HepG2 (cell line): Measurements from ENCODE around the gene ULK3. TPM values are rescaled to one million over a fixed set of nuclear protein-coding genes. Genes with fewer than 3 reads are reported as not detected.

Source experiments
- ATAC-seq: fragments of 200-7000 bp; cut with Tn5 transposase; 3 replicates; pipeline ENCODE4 v1.9.1; 2020; ENCODE audit warnings: mild to moderate bottlenecking, moderate library complexity
- BruUV-seq: library from RNA; stranded (reverse); fragments of 400-500 nt; replicated peaks from 2 replicates; lab custom pipeline; 2021; lab: Mats Ljungman, UMichigan
- CTCF ChIA-PET: fragments of 300-600 bp; formaldehyde crosslinking; extraction: SDS; loops from one replicate; lab custom pipeline; 2021; ENCODE audit warnings: low total read pairs, inconsistent platforms, low intra/inter-chr PET ratio; lab: Yijun Ruan, JAX
- POLR2A ChIA-PET: fragments of 350-600 bp; sonication (Branson Sonifier 250); formaldehyde crosslinking; loops from one replicate; lab custom pipeline; 2020; ENCODE audit warnings: antibody characterized with exemption, inconsistent platforms; lab: Yijun Ruan, JAX
- DNase-seq: peaks from one replicate; pipeline ENCODE4 v3.0.0-alpha.2; 2015; ENCODE audit warnings: low spot score
- FAIRE-seq: peaks from 3 replicates; lab custom pipeline; 2011; peaks lifted over from hg19 to GRCh38; lab: Jason Lieb, UNC
- H2AFZ ChIP-seq: one replicate; pipeline ENCODE4 v1.6.1; 2011; ENCODE audit warnings: low read length, inconsistent platforms
- H3K27ac ChIP-seq: fragments of 300-600 bp; 3 replicates; pipeline ENCODE4 v1.8.0; 2011; ENCODE audit warnings: mixed run types, mild to moderate bottlenecking, mixed read lengths, low read length, inconsistent platforms; ENCODE audit not compliant: insufficient read depth; ENCODE audit errors: extremely low read length
- H3K27me3 ChIP-seq, 2 experiments: fragments of 200-600 bp in 1 of 2; 2 replicates in 1 of 2; 3 replicates in 1 of 2; pipeline versions ENCODE4 v1.6.0 to v1.8.0; 2011; ENCODE audit warnings: low read length in 2 of 2, mild to moderate bottlenecking in 2 of 2, moderate library complexity in 2 of 2, inconsistent platforms in 1 of 2; ENCODE audit not compliant: insufficient read depth in 2 of 2, control insufficient read depth in 1 of 2
- H3K36me3 ChIP-seq, 2 experiments: fragments of 200-600 bp in 1 of 2; replicated peaks in 1 of 2; 2 replicates in 1 of 2; 3 replicates in 1 of 2; pipeline versions ENCODE4 v1.5.1 to v1.8.0; 2011; ENCODE audit warnings: low read length in 2 of 2, inconsistent platforms in 1 of 2; ENCODE audit not compliant: insufficient read depth in 2 of 2, control insufficient read depth in 1 of 2
- H3K4me1 ChIP-seq: 2 replicates; pipeline ENCODE4 v1.5.1; 2012; ENCODE audit warnings: low read length, inconsistent platforms; ENCODE audit not compliant: insufficient read depth
- H3K4me2 ChIP-seq: 2 replicates; pipeline ENCODE4 v1.6.0; 2011; ENCODE audit warnings: low read depth, low read length, inconsistent platforms
- H3K4me3 ChIP-seq, 3 experiments: fragments of 200-600 bp in 1 of 3; sonication (generic), shearing (Covaris generic) in 1 of 3; replicated peaks in 1 of 3; 2 replicates each; pipeline ENCODE4 v1.5.1; 2011 to 2016; ENCODE audit warnings: low read length in 3 of 3, inconsistent platforms in 2 of 3, low read depth in 2 of 3, mild to moderate bottlenecking in 2 of 3, control low read depth in 1 of 3, mixed read lengths in 1 of 3; ENCODE audit not compliant: insufficient read depth in 1 of 3
- H3K79me2 ChIP-seq: one replicate; pipeline ENCODE4 v1.6.1; 2011; ENCODE audit warnings: low read length, inconsistent platforms; ENCODE audit not compliant: insufficient read depth
- H3K9ac ChIP-seq: 2 replicates; pipeline ENCODE4 v1.6.0; 2011; ENCODE audit warnings: mild to moderate bottlenecking, low read depth, low read length, inconsistent platforms; ENCODE audit not compliant: insufficient read depth
- H3K9me3 ChIP-seq: 2 replicates; pipeline ENCODE4 v1.5.1; 2012; ENCODE audit warnings: mild to moderate bottlenecking, low read length
- H4K20me1 ChIP-seq: 2 replicates; pipeline ENCODE4 v1.6.0; 2011; ENCODE audit warnings: inconsistent platforms, mild to moderate bottlenecking, low read length, moderate library complexity; ENCODE audit not compliant: insufficient read depth
- ERF ChIP-seq: IDR thresholded peaks from 2 replicates; pipeline ENCODE4 v1.6.1; 2018; ENCODE audit warnings: missing biosample characterization, missing genetic modification reagents
- JUN ChIP-seq: sonication (generic); formaldehyde crosslinking; IDR thresholded peaks from 2 replicates; pipeline ENCODE4 v1.4.0; 2020; ENCODE audit warnings: mild to moderate bottlenecking, missing genetic modification reagents
- MIER2 ChIP-seq: IDR thresholded peaks from 2 replicates; pipeline ENCODE4 v1.6.1; 2016; ENCODE audit warnings: missing biosample characterization, missing genetic modification reagents
- NFE2L1 ChIP-seq: sonication (generic); formaldehyde crosslinking; IDR thresholded peaks from 2 replicates; pipeline ENCODE4 v1.4.0; 2020; ENCODE audit warnings: missing genetic modification reagents, mild to moderate bottlenecking, borderline replicate concordance
- ZFP41 ChIP-seq: sonication (generic); formaldehyde crosslinking; IDR thresholded peaks from 2 replicates; pipeline ENCODE4 v1.4.0; 2020; ENCODE audit warnings: mild to moderate bottlenecking, missing genetic modification reagents, borderline replicate concordance
- ZNF451 ChIP-seq: sonication (generic); formaldehyde crosslinking; IDR thresholded peaks from 2 replicates; pipeline ENCODE4 v1.5.0; 2020; ENCODE audit warnings: mild to moderate bottlenecking, missing genetic modification reagents
- ZNF567 ChIP-seq: sonication (generic); formaldehyde crosslinking; IDR thresholded peaks from 2 replicates; pipeline ENCODE4 v1.8.1; 2023; ENCODE audit warnings: mild to moderate bottlenecking, missing genetic modification reagents, borderline replicate concordance
- ZNF570 ChIP-seq: sonication (generic); formaldehyde crosslinking; IDR thresholded peaks from 2 replicates; pipeline ENCODE4 v1.4.0; 2020; ENCODE audit warnings: mild to moderate bottlenecking, missing genetic modification reagents, borderline replicate concordance
- ZNF75D ChIP-seq: sonication (generic); formaldehyde crosslinking; IDR thresholded peaks from 2 replicates; pipeline ENCODE4 v1.8.1; 2023; ENCODE audit warnings: missing genetic modification reagents, mild to moderate bottlenecking, borderline replicate concordance
- ZNF841 ChIP-seq: sonication (generic); formaldehyde crosslinking; IDR thresholded peaks from 2 replicates; pipeline ENCODE4 v1.8.1; 2023; ENCODE audit warnings: missing genetic modification reagents, borderline replicate concordance
- ZNF891 ChIP-seq: sonication (generic); formaldehyde crosslinking; IDR thresholded peaks from 2 replicates; pipeline ENCODE4 v1.5.0; 2020; ENCODE audit warnings: mild to moderate bottlenecking, missing genetic modification reagents
- WGBS: methylation state at CpG from one replicate; pipeline ENCODE4 v1.1.6; 2017; ENCODE audit warnings: low lambda C conversion rate; 5-methylcytosine and 5-hydroxymethylcytosine counted together
- in situ Hi-C: cut with HindIII; loops from 2 replicates; pipeline ENCODE4 v1.10.0; 2017; ENCODE audit warnings: low pct_unique_long_range_greater_than_20kb; ENCODE audit not compliant: extremely low pct_ligation_motif_present
- intact Hi-C: fragments of 100-400 bp; cut with micrococcal nuclease; formaldehyde crosslinking; loops from one replicate; pipeline ENCODE4 v1.10.0; 2022; ENCODE audit not compliant: unreplicated experiment
- polyA plus RNA-seq, 8 experiments: library from polyadenylated mRNA; depleted of rRNA in 3 of 8; stranded (reverse) in 7 of 8; unstranded in 1 of 8; fragments of >200 nt; fragmentation: Illumina TruSeq in 4 of 8; extraction: Trizol in 4 of 8; gene quantifications; 2 replicates each; pipeline versions ENCODE4 v1.2.1 to v1.2.3, GENCODE V29; 2011 to 2016; ENCODE audit warnings: low read depth in 4 of 8, missing spikeins in 1 of 8, mixed read lengths in 1 of 8; ENCODE audit not compliant: insufficient read depth in 1 of 8
- total RNA-seq, 5 experiments: library from RNA; depleted of rRNA; stranded (reverse); fragments of >200 nt; fragmentation: Illumina TruSeq; extraction: Trizol; gene quantifications; 2 replicates each; pipeline ENCODE4 v1.2.3, GENCODE V29; 2016; ENCODE audit warnings: low read depth in 1 of 5
- TF ChIP-seq, protein P1 (sequence below): sonication (generic); formaldehyde crosslinking; IDR thresholded peaks from 2 replicates; pipeline ENCODE4 v1.5.0; 2020; ENCODE audit warnings: missing genetic modification reagents
- TF ChIP-seq, protein P2 (sequence below): sonication (generic); formaldehyde crosslinking; IDR thresholded peaks from 2 replicates; pipeline ENCODE4 v1.5.0; 2020; ENCODE audit warnings: mild to moderate bottlenecking, missing genetic modification reagents
- TF ChIP-seq, protein P3 (sequence below): sonication (generic); formaldehyde crosslinking; IDR thresholded peaks from 2 replicates; pipeline ENCODE4 v1.9.0; 2021; ENCODE audit warnings: missing genetic modification reagents, mild to moderate bottlenecking, borderline replicate concordance
- TF ChIP-seq, protein P4 (sequence below): sonication (generic); formaldehyde crosslinking; IDR thresholded peaks from 2 replicates; pipeline ENCODE4 v1.8.0; 2022; ENCODE audit warnings: mild to moderate bottlenecking, missing genetic modification reagents, moderate library complexity
- TF ChIP-seq, protein P5 (sequence below): IDR thresholded peaks from 2 replicates; pipeline ENCODE4 v1.6.1; 2016; ENCODE audit warnings: missing compliant biosample characterization, missing genetic modification reagents, borderline replicate concordance

ULK3 gene
- total and polyA plus RNA-seq, 2 of the 13 experiments (the other 11 are each of a cell fraction or from before 2014, with no cell fraction given): 15.2 to 23.7 TPM

DNA sequence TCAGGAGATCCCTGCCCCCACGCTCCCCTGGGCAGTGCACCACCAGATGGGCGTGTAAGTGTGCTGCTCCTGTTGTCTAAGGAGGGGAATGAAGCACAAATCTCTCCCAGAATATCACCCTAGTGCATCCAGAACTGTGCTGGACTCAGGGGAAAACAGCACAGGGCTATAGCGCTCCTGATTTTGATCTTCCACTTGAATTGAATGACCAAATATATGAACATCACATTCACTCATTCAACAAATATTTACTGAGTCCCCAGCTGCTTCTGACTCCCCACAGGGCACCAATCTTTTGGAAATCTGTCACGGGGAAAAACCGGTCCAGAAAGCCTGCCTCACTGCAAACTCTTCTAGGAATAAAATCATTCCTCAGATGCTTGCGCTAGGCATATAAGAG is 14.1 kb downstream of the ULK3 start (continued):
- TF ChIP-seq, protein P1, sequence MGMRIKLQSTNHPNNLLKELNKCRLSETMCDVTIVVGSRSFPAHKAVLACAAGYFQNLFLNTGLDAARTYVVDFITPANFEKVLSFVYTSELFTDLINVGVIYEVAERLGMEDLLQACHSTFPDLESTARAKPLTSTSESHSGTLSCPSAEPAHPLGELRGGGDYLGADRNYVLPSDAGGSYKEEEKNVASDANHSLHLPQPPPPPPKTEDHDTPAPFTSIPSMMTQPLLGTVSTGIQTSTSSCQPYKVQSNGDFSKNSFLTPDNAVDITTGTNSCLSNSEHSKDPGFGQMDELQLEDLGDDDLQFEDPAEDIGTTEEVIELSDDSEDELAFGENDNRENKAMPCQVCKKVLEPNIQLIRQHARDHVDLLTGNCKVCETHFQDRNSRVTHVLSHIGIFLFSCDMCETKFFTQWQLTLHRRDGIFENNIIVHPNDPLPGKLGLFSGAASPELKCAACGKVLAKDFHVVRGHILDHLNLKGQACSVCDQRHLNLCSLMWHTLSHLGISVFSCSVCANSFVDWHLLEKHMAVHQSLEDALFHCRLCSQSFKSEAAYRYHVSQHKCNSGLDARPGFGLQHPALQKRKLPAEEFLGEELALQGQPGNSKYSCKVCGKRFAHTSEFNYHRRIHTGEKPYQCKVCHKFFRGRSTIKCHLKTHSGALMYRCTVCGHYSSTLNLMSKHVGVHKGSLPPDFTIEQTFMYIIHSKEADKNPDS: no peak
- TF ChIP-seq, protein P2, sequence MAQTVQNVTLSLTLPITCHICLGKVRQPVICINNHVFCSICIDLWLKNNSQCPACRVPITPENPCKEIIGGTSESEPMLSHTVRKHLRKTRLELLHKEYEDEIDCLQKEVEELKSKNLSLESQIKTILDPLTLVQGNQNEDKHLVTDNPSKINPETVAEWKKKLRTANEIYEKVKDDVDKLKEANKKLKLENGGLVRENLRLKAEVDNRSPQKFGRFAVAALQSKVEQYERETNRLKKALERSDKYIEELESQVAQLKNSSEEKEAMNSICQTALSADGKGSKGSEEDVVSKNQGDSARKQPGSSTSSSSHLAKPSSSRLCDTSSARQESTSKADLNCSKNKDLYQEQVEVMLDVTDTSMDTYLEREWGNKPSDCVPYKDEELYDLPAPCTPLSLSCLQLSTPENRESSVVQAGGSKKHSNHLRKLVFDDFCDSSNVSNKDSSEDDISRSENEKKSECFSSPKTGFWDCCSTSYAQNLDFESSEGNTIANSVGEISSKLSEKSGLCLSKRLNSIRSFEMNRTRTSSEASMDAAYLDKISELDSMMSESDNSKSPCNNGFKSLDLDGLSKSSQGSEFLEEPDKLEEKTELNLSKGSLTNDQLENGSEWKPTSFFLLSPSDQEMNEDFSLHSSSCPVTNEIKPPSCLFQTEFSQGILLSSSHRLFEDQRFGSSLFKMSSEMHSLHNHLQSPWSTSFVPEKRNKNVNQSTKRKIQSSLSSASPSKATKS (CRISPR knock-in tag): no peak
- TF ChIP-seq, protein P3, sequence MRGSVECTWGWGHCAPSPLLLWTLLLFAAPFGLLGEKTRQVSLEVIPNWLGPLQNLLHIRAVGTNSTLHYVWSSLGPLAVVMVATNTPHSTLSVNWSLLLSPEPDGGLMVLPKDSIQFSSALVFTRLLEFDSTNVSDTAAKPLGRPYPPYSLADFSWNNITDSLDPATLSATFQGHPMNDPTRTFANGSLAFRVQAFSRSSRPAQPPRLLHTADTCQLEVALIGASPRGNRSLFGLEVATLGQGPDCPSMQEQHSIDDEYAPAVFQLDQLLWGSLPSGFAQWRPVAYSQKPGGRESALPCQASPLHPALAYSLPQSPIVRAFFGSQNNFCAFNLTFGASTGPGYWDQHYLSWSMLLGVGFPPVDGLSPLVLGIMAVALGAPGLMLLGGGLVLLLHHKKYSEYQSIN (CRISPR knock-in tag): no peak
- TF ChIP-seq ZFP41 (CRISPR knock-in tag): no peak

DNA sequence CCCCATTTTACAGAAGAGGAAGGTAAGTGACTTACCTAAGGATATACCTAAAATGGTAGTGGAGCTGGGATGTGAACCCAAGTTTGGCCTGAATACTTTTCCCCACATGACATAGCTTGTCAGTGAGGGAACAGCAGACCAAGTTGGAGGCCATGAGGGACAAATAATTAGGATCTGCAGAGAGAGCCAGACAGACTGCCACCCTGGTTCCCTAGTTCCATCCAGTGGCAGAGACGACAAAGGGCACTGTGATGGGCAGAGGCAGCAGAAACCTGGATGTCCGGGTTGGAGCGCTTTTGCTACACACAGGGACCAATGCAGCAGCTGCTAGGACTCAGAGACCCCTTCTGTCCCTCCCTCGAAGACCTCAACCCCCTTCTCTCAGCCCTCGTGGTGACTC is 15.3 kb downstream of the ULK3 start:
- in situ Hi-C loops (no loop called here), intact Hi-C loops (no loop called here)
- FAIRE-seq: no peak
- no peak overlapping the region for H3K9ac ChIP-seq
- WGBS: no CpG with 5 or more reads among the region's 5 CpGs
- H3K9me3 ChIP-seq: no peaks in the 10 kb centered on the region
- no TSS peak for BruUV-seq
- H3K4me2 ChIP-seq: no peak overlapping the region
- peaks cover 5 to 65% of the 10 kb centered on the region in 2 experiments; a peak in 4 of 5 replicates for H3K27me3 ChIP-seq
- H3K4me1 ChIP-seq: peaks cover 14% of the 10 kb centered on the region
- no peak for ATAC-seq
- H2AFZ ChIP-seq: no peak overlapping the region
- POLR2A ChIA-PET: no interaction called here
- H4K20me1 ChIP-seq: no peaks in the 10 kb centered on the region; the same call in 1 of the 2 replicates
- no peaks in the 10 kb centered on the region for H3K36me3 ChIP-seq
- no peaks in the 10 kb centered on the region for H3K79me2 ChIP-seq
- no peak overlapping the region for H3K4me3 ChIP-seq
- DNase-seq: no peak
- CTCF ChIA-PET: no interaction called here
- no peak overlapping the region for H3K27ac ChIP-seq
- TF ChIP-seq ZNF75D (CRISPR knock-in tag) (no peak), ZNF570 (CRISPR knock-in tag) (no peak), ZNF567 (no peak), ZNF841 (CRISPR knock-in tag) (no peak), ZNF891 (CRISPR knock-in tag) (no peak), NFE2L1 (CRISPR knock-in tag) (no peak), MIER2 (no peak), JUN (no peak), ZNF451 (CRISPR knock-in tag) (no peak), ERF (no peak)
- TF ChIP-seq, protein P4, sequence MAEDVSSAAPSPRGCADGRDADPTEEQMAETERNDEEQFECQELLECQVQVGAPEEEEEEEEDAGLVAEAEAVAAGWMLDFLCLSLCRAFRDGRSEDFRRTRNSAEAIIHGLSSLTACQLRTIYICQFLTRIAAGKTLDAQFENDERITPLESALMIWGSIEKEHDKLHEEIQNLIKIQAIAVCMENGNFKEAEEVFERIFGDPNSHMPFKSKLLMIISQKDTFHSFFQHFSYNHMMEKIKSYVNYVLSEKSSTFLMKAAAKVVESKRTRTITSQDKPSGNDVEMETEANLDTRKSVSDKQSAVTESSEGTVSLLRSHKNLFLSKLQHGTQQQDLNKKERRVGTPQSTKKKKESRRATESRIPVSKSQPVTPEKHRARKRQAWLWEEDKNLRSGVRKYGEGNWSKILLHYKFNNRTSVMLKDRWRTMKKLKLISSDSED (CRISPR knock-in tag): no peak
- TF ChIP-seq, protein P5, sequence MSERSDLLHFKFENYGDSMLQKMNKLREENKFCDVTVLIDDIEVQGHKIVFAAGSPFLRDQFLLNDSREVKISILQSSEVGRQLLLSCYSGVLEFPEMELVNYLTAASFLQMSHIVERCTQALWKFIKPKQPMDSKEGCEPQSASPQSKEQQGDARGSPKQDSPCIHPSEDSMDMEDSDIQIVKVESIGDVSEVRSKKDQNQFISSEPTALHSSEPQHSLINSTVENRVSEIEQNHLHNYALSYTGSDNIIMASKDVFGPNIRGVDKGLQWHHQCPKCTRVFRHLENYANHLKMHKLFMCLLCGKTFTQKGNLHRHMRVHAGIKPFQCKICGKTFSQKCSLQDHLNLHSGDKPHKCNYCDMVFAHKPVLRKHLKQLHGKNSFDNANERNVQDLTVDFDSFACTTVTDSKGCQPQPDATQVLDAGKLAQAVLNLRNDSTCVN (CRISPR knock-in tag): no peak
